NCI-H146 treated with DMSO at 0.1 percent for 48 hours (cell line): ENCODE results near the gene MICB.
"Not testable (repeated sequence)": the region's sequence is repeated elsewhere in the genome, so short reads cannot be mapped to it uniquely, and the experiment has no call there.

Experiments
- DNase-seq: peaks from one replicate; lab custom pipeline; 2025; ENCODE audit not compliant: unreplicated experiment; lab: John Stamatoyannopoulos, UW

MICB gene

GRCh38 chr6:31498748-31499147 is 803 bp downstream of the MICB start:
- no peak for DNase-seq

- DNase-seq, result not testable (repeated sequence)
Measured at GRCh38 chr6:31499648-31500047, 1.7 kb downstream of the MICB start.

- no peak for DNase-seq
Measured at GRCh38 chr6:31502586-31502985, 4.6 kb downstream of the MICB start.

- not testable (repeated sequence) for DNase-seq
Measured at GRCh38 chr6:31509036-31509435, 11.1 kb downstream of the MICB start.

- no peak for DNase-seq
Measured at GRCh38 chr6:31510007-31510406, 12.1 kb downstream of the MICB start.

GRCh38 chr6:31513456-31514165 is 15.7 kb downstream of the MICB start:
- DNase-seq, result no peak

- DNase-seq, result no peak
Measured at GRCh38 chr6:31521835-31522234, 23.9 kb downstream of the MICB start.

GRCh38 chr6:31525553-31525931 is 27.6 kb downstream of the MICB start:
- no peak for DNase-seq

- DNase-seq, result no peak
Measured at GRCh38 chr6:31525932-31526591, 28.1 kb downstream of the MICB start.

- no peak for DNase-seq
Measured at GRCh38 chr6:31528307-31528777, 30.4 kb downstream of the MICB start.

GRCh38 chr6:31528821-31529328 is 30.9 kb downstream of the MICB start, which contains the start of gene MCCD1:
MCCD1 (plus strand) TSS chr6:31528962; CDS start chr6:31529015, 53 bp downstream.
- DNase-seq, result no peak

GRCh38 chr6:31529329-31530150 is 31.6 kb downstream of the MICB start:
- DNase-seq, result no peak

GRCh38 chr6:31530659-31531058 is 32.7 kb downstream of the MICB start:
- DNase-seq, result no peak

GRCh38 chr6:31531162-31531561 is 33.2 kb downstream of the MICB start:
- DNase-seq, result no peak

GRCh38 chr6:31531771-31532643 is 34.1 kb downstream of the MICB start:
- no peak for DNase-seq

GRCh38 chr6:31532644-31533454 is 34.9 kb downstream of the MICB start:
- no peak for DNase-seq

- no peak for DNase-seq
Measured at GRCh38 chr6:31533455-31533841, 35.5 kb downstream of the MICB start.

- DNase-seq, result no peak
Measured at GRCh38 chr6:31534011-31534410, 36.1 kb downstream of the MICB start.

- DNase-seq, result no peak
Measured at GRCh38 chr6:31534521-31535040, 36.6 kb downstream of the MICB start.
